ENCODE measurements around the gene CD96. TPM values are rescaled to one million over a fixed set of nuclear protein-coding genes. Genes with fewer than 3 reads are reported as not detected.

The CD96 gene
- total RNA-seq, 1 donor from 2014 or later = not detected

GRCh38 chr3:111675846-111676210 lies 133.8 kb downstream of the CD96 start:
- Mint-ChIP-seq H3K9me3 (no peaks in the 10 kb centered on the region), H3K27me3 (ENCODE audit: low read depth) (peaks cover 7% of the 10 kb centered on the region), H3K4me3 (peak overlapping the region; percentile 92), H3K27ac (ENCODE audit: unreplicated experiment) (no peak overlapping the region), H3K4me1 (peaks cover 39% of the 10 kb centered on the region), H3K36me3 (ENCODE audit: low read depth) (no peaks in the 10 kb centered on the region)
- DNase-seq (ENCODE audit: low read depth, low spot score) = no peak
- no peak for TF ChIP-seq CTCF (conservative IDR thresholded peaks at IDR 0.05)

GRCh38 chr3:111676211-111677006 lies 134.4 kb downstream of the CD96 start:
- Mint-ChIP-seq H3K27ac (ENCODE audit: unreplicated experiment) (no peak overlapping the region), H3K27me3 (ENCODE audit: low read depth) (peaks cover 7% of the 10 kb centered on the region)

DNA sequence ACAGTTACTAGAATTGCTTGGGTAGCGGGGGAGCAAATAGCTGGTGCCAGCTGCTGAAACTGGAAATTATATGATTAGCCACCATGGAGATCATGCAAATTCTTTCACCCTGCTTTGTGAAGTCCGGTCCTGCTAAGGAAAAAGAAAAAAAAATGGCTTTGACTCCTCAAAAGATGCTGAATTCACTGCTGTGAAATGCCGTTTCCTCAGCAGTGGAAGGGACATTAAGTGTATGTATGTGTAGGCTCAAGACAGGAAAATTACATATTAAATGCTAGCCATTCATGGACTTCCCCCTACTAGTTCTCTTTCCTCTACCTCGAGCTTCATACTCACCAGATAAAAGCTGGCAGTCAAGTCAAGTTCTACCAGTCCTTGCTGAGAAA lies 135.0 kb downstream of the CD96 start:
- Mint-ChIP-seq H3K27me3 (ENCODE audit: low read depth) (peaks cover 7% of the 10 kb centered on the region), H3K4me1 (peaks cover 39% of the 10 kb centered on the region), H3K4me3 (peak overlapping the region; percentile 92), H3K9me3 (no peaks in the 10 kb centered on the region), H3K36me3 (ENCODE audit: low read depth) (no peaks in the 10 kb centered on the region), H3K27ac (ENCODE audit: unreplicated experiment) (no peak overlapping the region)
- no peak for TF ChIP-seq CTCF (conservative IDR thresholded peaks at IDR 0.05)
- DNase-seq (ENCODE audit: low read depth, low spot score) = no peak

More at GRCh38 chr3:111676211-111677006, 134.4 kb downstream of the CD96 start:
- Mint-ChIP-seq H3K9me3 (no peaks in the 10 kb centered on the region), H3K4me1 (peaks cover 39% of the 10 kb centered on the region), H3K36me3 (ENCODE audit: low read depth) (no peaks in the 10 kb centered on the region), H3K4me3 (peak overlapping the region; percentile 92)
- no peak for TF ChIP-seq CTCF (conservative IDR thresholded peaks at IDR 0.05)
- DNase-seq (ENCODE audit: low read depth, low spot score) = no peak

DNA sequence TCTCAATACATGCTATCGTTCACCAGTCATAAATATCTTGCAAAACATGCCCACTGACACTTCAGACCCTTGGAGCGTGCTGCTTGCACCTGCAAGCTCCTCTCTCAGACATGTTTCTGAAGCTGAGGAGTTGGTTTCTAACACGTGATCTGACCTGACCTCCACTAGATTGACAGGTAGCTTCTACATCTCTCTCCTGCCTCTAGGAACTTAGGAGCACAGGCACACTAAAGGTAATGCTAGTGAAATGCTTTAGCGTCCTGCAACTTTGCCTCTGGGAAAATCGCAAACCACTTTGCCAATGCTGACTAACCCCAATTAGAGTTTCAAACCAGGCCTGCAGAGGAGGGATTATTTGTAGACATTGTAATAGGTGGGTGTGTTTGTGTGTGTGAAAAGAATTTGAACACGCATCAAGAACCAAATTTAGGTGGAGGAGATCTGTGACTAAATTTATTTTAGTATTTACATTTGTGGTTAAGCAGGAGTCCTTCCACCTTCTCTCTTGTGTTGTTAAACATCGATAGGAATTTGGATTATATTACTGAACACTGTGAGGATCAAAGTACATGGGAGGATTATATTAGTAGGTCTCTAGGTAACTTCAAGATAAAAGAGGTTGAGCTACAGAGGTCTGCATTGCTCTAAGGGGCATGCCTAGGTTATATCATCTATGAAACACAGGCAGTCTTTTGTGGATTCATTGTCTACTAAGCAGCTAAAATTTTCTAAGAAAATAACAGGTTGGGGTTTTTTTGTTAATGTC lies 139.8 kb downstream of the CD96 start:
- Mint-ChIP-seq H3K36me3 (ENCODE audit: low read depth) (no peaks in the 10 kb centered on the region), H3K27me3 (ENCODE audit: low read depth) (no peaks in the 10 kb centered on the region), H3K4me1 (peaks cover 16% of the 10 kb centered on the region), H3K4me3 (no peak overlapping the region), H3K9me3 (peaks cover 3% of the 10 kb centered on the region), H3K27ac (ENCODE audit: unreplicated experiment) (peak overlapping the region; percentile 13)
- no peak for DNase-seq (ENCODE audit: low read depth, low spot score)
- TF ChIP-seq CTCF (conservative IDR thresholded peaks at IDR 0.05) = no peak

GRCh38 chr3:111684640-111685039 lies 142.6 kb downstream of the CD96 start:
- H3K36me3 Mint-ChIP-seq (ENCODE audit: low read depth) = no peaks in the 10 kb centered on the region
- DNase-seq (ENCODE audit: low read depth, low spot score) = no peak
- H3K27ac Mint-ChIP-seq (ENCODE audit: unreplicated experiment) = no peak overlapping the region
- H3K9me3 Mint-ChIP-seq = peaks cover 3% of the 10 kb centered on the region
- peaks cover 9% of the 10 kb centered on the region for H3K4me1 Mint-ChIP-seq
- no peaks in the 10 kb centered on the region for H3K27me3 Mint-ChIP-seq (ENCODE audit: low read depth)
- H3K4me3 Mint-ChIP-seq = no peak overlapping the region
- TF ChIP-seq CTCF (conservative IDR thresholded peaks at IDR 0.05) = no peak
